Type B pancreatic cell (in vitro differentiated cells): ENCODE results near the gene POP5. TPM values are rescaled to one million over a fixed set of nuclear protein-coding genes. Genes with fewer than 3 reads are reported as not detected.

ENCODE experiments used
- DNase-seq: peaks from one replicate; pipeline ENCODE4 v3.0.0; 2021; ENCODE audit warnings: mixed read lengths; ENCODE audit not compliant: unreplicated experiment; ENCODE audit errors: extremely low spot score
- H3K27ac Mint-ChIP-seq: 2 replicates; pipeline ENCODE4 v1.8.0; 2021; ENCODE audit warnings: mild to moderate bottlenecking, mixed read lengths
- H3K27me3 Mint-ChIP-seq: 2 replicates; pipeline ENCODE4 v1.8.0; 2021; ENCODE audit warnings: mixed read lengths
- H3K36me3 Mint-ChIP-seq: 2 replicates; pipeline ENCODE4 v1.8.0; 2021; ENCODE audit warnings: mixed read lengths
- H3K4me1 Mint-ChIP-seq: one replicate; pipeline ENCODE4 v1.8.0; 2021; ENCODE audit warnings: mixed read lengths; ENCODE audit not compliant: unreplicated experiment
- H3K4me3 Mint-ChIP-seq: 2 replicates; pipeline ENCODE4 v1.8.0; 2021; ENCODE audit warnings: mild to moderate bottlenecking, mixed read lengths
- H3K9me3 Mint-ChIP-seq: 2 replicates; pipeline ENCODE4 v1.8.0; 2021; ENCODE audit warnings: mixed read lengths
- total RNA-seq: library from RNA; stranded (reverse); gene quantifications from 2 replicates; pipeline ENCODE4 v1.2.1, GENCODE V29; 2021; ENCODE audit warnings: low replicate concordance
- TF ChIP-seq, protein P1 (sequence below): fragments of 200-600 bp; sonication (generic); conservative IDR thresholded peaks from 2 replicates; pipeline ENCODE4 v1.5.0; 2021; ENCODE audit warnings: antibody characterized with exemption, mild to moderate bottlenecking

POP5 gene
- total RNA-seq, 1 donor from 2014 or later, result 55.2 TPM

GRCh38 chr12:120599672-120600552 is 18.7 kb upstream of the POP5 start:
- DNase-seq, result no peak
- Mint-ChIP-seq H3K36me3 (no peaks in the 10 kb centered on the region), H3K27me3 (peaks cover 27% of the 10 kb centered on the region), H3K9me3 (no peaks in the 10 kb centered on the region), H3K27ac (no peak overlapping the region), H3K4me3 (no peak overlapping the region), H3K4me1 (no peaks in the 10 kb centered on the region)
- TF ChIP-seq, protein P1, sequence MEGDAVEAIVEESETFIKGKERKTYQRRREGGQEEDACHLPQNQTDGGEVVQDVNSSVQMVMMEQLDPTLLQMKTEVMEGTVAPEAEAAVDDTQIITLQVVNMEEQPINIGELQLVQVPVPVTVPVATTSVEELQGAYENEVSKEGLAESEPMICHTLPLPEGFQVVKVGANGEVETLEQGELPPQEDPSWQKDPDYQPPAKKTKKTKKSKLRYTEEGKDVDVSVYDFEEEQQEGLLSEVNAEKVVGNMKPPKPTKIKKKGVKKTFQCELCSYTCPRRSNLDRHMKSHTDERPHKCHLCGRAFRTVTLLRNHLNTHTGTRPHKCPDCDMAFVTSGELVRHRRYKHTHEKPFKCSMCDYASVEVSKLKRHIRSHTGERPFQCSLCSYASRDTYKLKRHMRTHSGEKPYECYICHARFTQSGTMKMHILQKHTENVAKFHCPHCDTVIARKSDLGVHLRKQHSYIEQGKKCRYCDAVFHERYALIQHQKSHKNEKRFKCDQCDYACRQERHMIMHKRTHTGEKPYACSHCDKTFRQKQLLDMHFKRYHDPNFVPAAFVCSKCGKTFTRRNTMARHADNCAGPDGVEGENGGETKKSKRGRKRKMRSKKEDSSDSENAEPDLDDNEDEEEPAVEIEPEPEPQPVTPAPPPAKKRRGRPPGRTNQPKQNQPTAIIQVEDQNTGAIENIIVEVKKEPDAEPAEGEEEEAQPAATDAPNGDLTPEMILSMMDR, result peak; percentile 35

- Mint-ChIP-seq H3K27ac (no peak overlapping the region), H3K4me1 (no peaks in the 10 kb centered on the region), H3K27me3 (peaks cover 28% of the 10 kb centered on the region), H3K4me3 (no peak overlapping the region), H3K36me3 (no peaks in the 10 kb centered on the region), H3K9me3 (no peaks in the 10 kb centered on the region)
- TF ChIP-seq, protein P1, result no peak
- DNase-seq, result no peak
Measured at GRCh38 chr12:120598674-120599463, 17.7 kb upstream of the POP5 start.

DNA sequence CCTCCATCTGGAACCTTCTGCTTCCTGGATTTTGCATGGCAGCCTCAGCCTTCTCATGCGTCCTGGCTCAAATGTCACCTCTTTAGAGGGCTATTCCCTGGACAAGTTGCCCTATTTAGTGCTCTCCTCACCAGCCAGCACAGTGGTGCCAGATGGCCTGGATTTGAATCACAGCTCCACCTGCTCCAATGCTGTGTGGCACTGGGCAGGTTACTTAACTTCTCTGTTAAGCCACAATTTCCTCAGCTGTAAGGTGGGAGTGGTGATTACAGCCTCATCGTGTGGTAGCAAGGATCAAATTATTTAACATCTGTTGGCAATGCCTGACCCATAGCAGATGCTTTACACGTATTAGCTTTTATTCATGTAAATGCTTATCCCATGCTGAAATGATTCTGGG is 16.7 kb upstream of the POP5 start:
- no peak for DNase-seq
- Mint-ChIP-seq H3K27me3 (peaks cover 28% of the 10 kb centered on the region), H3K4me3 (no peak overlapping the region), H3K27ac (peak overlapping the region; percentile 48), H3K9me3 (no peaks in the 10 kb centered on the region), H3K4me1 (no peaks in the 10 kb centered on the region), H3K36me3 (no peaks in the 10 kb centered on the region)
- TF ChIP-seq, protein P1, result no peak

DNA sequence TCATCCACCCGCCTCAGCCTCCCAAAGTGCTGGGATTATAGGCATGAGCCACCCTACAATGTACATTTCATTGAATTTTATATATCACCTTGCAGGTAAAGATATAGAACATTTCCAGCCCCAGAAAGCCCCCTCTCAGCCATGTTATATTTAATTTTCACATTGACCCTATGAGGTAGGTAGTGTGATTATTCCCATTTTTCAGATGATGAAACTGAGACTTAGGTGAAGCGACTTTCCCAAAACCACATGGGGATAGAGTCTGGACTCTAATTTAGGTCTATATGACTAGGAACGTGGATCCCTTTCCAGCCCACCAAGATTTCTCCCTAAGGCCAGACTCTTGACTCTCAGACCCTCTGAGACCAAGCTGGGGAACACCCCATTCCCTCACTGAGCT is 15.7 kb upstream of the POP5 start:
- Mint-ChIP-seq H3K4me3 (no peak overlapping the region), H3K27ac (no peak overlapping the region), H3K36me3 (no peaks in the 10 kb centered on the region), H3K27me3 (peaks cover 29% of the 10 kb centered on the region), H3K9me3 (no peaks in the 10 kb centered on the region), H3K4me1 (no peaks in the 10 kb centered on the region)
- TF ChIP-seq, protein P1, result no peak
- no peak for DNase-seq

- no peak for DNase-seq
- H3K4me3 Mint-ChIP-seq, result no peak overlapping the region
- TF ChIP-seq, protein P1, result no peak
- no peak overlapping the region for H3K27ac Mint-ChIP-seq
- H3K9me3 Mint-ChIP-seq, result no peaks in the 10 kb centered on the region
- H3K36me3 Mint-ChIP-seq, result no peaks in the 10 kb centered on the region
- no peaks in the 10 kb centered on the region for H3K4me1 Mint-ChIP-seq
- peaks cover 14% of the 10 kb centered on the region for H3K27me3 Mint-ChIP-seq
Measured at GRCh38 chr12:120592121-120593049, 11.2 kb upstream of the POP5 start.
